ENCODE measurements around the gene VRK3.
"Not testable (repeated sequence)": the region's sequence is repeated elsewhere in the genome, so short reads cannot be mapped to it uniquely, and the experiment has no call there.

Gene VRK3

GRCh38 chr19:49986354-49986753, 38.8 kb downstream of the VRK3 start:
- DNase-seq, result no peak

- DNase-seq, result no peak
Observed at GRCh38 chr19:49985871-49986270, 39.3 kb downstream of the VRK3 start.

GRCh38 chr19:49984491-49984890, 40.7 kb downstream of the VRK3 start:
- no peak for DNase-seq

- no peak for DNase-seq
Observed at GRCh38 chr19:49983645-49984229, 41.4 kb downstream of the VRK3 start.

GRCh38 chr19:49981603-49982593, 43.3 kb downstream of the VRK3 start:
- no peak for DNase-seq

GRCh38 chr19:49978324-49978723, 46.8 kb downstream of the VRK3 start:
- DNase-seq, result no peak

- no peak for DNase-seq
Observed at GRCh38 chr19:49977881-49978280, 47.3 kb downstream of the VRK3 start.

GRCh38 chr19:49977076-49977475, 48.1 kb downstream of the VRK3 start:
- DNase-seq, result no peak

- DNase-seq, result no peak
Observed at GRCh38 chr19:49976496-49976895, 48.7 kb downstream of the VRK3 start.

- DNase-seq, result no peak
Observed at GRCh38 chr19:49975051-49975450, 50.1 kb downstream of the VRK3 start.

- no peak for DNase-seq
Observed at GRCh38 chr19:49973987-49974386, 51.2 kb downstream of the VRK3 start.

GRCh38 chr19:49972841-49973240, 52.3 kb downstream of the VRK3 start:
- no peak for DNase-seq

- DNase-seq, result no peak
Observed at GRCh38 chr19:49971991-49972411, 53.2 kb downstream of the VRK3 start.

- not testable (repeated sequence) for DNase-seq
Observed at GRCh38 chr19:49969355-49969754, 55.8 kb downstream of the VRK3 start.

GRCh38 chr19:49968279-49968922, 56.8 kb downstream of the VRK3 start:
- no peak for DNase-seq

- DNase-seq, result not testable (repeated sequence)
Observed at GRCh38 chr19:49960980-49961379, 64.2 kb downstream of the VRK3 start, which contains the start of gene SIGLEC11. Gene SIGLEC11, minus strand, starts transcription at chr19:49961172. Its CDS starts 91 bp downstream, at chr19:49961081.

GRCh38 chr19:49959892-49960291, 65.3 kb downstream of the VRK3 start:
- DNase-seq, result not testable (repeated sequence)

GRCh38 chr19:49958596-49958995, 66.6 kb downstream of the VRK3 start:
- DNase-seq, result not testable (repeated sequence)

GRCh38 chr19:49958144-49958543, 67.0 kb downstream of the VRK3 start:
- DNase-seq, result not testable (repeated sequence)

- DNase-seq, result no peak
Observed at GRCh38 chr19:49957262-49957915, 67.8 kb downstream of the VRK3 start.

- DNase-seq, result no peak
Observed at GRCh38 chr19:49956115-49956495, 69.1 kb downstream of the VRK3 start.

- DNase-seq, result no peak
Observed at GRCh38 chr19:49954933-49955332, 70.2 kb downstream of the VRK3 start.

Data from left hindlimb (tissue), 1 donor.